Measurements from ENCODE around the gene NACA. TPM values are rescaled to one million over a fixed set of nuclear protein-coding genes. Genes with fewer than 3 reads are reported as not detected.

The NACA gene
- total RNA-seq, 1 experiment from 2014 or later: 804 TPM

DNA sequence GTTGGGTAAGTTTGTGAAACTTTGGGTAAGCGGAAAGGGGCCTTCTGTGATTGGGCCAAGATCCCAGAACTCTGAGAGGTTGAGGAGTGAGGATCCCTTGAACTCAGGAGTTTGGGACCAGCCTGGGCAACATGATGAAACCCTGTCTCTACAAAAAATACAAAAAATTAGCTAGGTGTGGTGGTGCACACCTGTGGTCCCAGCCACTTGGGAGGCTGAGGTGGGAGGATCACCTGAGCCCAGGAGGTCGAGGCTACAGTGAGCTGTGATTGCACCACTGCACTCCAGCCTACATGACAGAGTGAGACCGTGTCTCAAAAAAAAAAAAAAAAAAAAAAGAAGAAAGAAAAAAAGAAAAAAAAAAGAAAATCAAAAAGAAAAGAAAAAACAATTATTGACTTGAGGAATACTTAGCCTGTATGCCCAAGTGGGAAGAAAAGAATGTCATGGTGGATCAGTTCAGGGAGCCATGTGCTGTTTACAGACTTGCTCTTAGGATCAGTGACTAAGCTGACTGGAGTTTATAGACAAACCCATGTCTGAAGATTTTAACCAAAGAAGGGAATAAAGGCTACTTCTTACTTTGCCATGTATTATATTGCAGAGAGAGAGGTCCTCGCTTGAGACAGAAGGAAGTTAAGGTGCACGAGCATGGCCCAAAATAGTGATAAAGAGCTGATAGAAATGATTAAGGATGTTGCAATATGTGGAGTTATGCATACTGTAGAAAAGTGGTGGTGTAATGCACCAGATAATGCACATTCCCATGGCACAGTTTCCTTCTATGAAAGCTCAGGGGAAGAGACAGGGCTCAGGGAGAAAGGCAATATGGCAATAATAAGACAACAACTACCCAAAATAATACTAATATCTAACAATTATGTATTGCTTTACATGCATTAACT, 38.9 kb upstream of the NACA start:
- peaks cover 19% of the 10 kb centered on the region for H3K4me1 Mint-ChIP-seq (ENCODE audit: low read depth, unreplicated experiment)
- no peaks in the 10 kb centered on the region for H3K36me3 Mint-ChIP-seq (ENCODE audit: insufficient read depth, unreplicated experiment)
- no peak for DNase-seq
- no peak overlapping the region for H3K4me3 Mint-ChIP-seq (ENCODE audit: unreplicated experiment)
- H3K9me3 ChIP-seq: peaks cover 7% of the 10 kb centered on the region; the same call in 1 of the 2 replicates
- peaks cover 12% of the 10 kb centered on the region for H3K9me3 Mint-ChIP-seq (ENCODE audit: unreplicated experiment)
- H3K4me3 ChIP-seq (ENCODE audit: low read depth, low read length): no peak overlapping the region
- H3K4me1 ChIP-seq: 0 out of 2 replicates have a peak, but pooled peaks cover 7% of the 10 kb centered on the region
- ChIA-PET CTCF (no interaction called here), POLR2A (no interaction called here)
- H3K27me3 ChIP-seq (replicated peaks; ENCODE audit: control insufficient read depth, insufficient read depth, low read length): no peaks in the 10 kb centered on the region
- H3K27me3 Mint-ChIP-seq (ENCODE audit: insufficient read depth, unreplicated experiment): no peaks in the 10 kb centered on the region
- no peaks in the 10 kb centered on the region for H3K36me3 ChIP-seq (ENCODE audit: control insufficient read depth, insufficient read depth, low read length)
- intact Hi-C loops (cut with micrococcal nuclease; ENCODE audit: unreplicated experiment): no loop called here
- TF ChIP-seq, protein P1, sequence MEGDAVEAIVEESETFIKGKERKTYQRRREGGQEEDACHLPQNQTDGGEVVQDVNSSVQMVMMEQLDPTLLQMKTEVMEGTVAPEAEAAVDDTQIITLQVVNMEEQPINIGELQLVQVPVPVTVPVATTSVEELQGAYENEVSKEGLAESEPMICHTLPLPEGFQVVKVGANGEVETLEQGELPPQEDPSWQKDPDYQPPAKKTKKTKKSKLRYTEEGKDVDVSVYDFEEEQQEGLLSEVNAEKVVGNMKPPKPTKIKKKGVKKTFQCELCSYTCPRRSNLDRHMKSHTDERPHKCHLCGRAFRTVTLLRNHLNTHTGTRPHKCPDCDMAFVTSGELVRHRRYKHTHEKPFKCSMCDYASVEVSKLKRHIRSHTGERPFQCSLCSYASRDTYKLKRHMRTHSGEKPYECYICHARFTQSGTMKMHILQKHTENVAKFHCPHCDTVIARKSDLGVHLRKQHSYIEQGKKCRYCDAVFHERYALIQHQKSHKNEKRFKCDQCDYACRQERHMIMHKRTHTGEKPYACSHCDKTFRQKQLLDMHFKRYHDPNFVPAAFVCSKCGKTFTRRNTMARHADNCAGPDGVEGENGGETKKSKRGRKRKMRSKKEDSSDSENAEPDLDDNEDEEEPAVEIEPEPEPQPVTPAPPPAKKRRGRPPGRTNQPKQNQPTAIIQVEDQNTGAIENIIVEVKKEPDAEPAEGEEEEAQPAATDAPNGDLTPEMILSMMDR (IDR thresholded peaks at IDR 0.05; ENCODE audit: insufficient read depth in 1 of 2, low read depth in 1 of 2, low read length in 1 of 2, severe bottlenecking in 1 of 2, unreplicated experiment in 1 of 2): no peak
- BruUV-seq (replicated peaks): no TSS peak
- no peak overlapping the region for H3K27ac Mint-ChIP-seq (ENCODE audit: unreplicated experiment)

DNA sequence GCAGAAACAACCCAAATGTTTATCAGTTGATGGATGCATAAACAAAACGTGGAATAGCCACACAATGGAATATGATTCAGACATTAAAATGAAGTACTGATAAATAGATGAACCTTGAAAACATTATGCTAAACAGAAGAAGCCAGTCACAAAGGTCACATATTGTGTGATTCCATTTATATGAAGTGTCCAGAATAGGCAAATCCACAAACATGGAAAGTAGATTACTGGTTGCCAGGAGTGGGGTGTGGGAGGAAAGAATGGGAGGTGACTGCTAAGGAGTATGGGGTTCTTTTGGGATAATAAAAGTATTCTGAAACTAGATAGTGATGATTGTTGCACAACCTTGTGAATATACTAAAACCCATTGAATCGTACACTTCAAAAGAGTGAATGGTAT, 36.7 kb upstream of the NACA start:
- no peak overlapping the region for H3K4me3 Mint-ChIP-seq (ENCODE audit: unreplicated experiment)
- intact Hi-C loops (cut with micrococcal nuclease; ENCODE audit: unreplicated experiment): no loop called here
- Histone ChIP-seq H3K27me3 (replicated peaks; ENCODE audit: control insufficient read depth, insufficient read depth, low read length) (no peaks in the 10 kb centered on the region), H3K36me3 (ENCODE audit: control insufficient read depth, insufficient read depth, low read length) (no peaks in the 10 kb centered on the region), H3K9me3 (peaks cover 21% of the 10 kb centered on the region; the same call in 1 of the 2 replicates), H3K4me3 (ENCODE audit: low read depth, low read length) (no peak overlapping the region), H3K4me1 (0 out of 2 replicates have a peak, but pooled peaks cover 7% of the 10 kb centered on the region)
- H3K4me1 Mint-ChIP-seq (ENCODE audit: low read depth, unreplicated experiment): peaks cover 6% of the 10 kb centered on the region
- no peaks in the 10 kb centered on the region for H3K36me3 Mint-ChIP-seq (ENCODE audit: insufficient read depth, unreplicated experiment)
- BruUV-seq (replicated peaks): no TSS peak
- ChIA-PET CTCF (interaction anchor here (0.6 kb wide), 1 partner anchor 10 kb away, joined by 3 read pairs; no protein-coding TSS in a partner anchor), POLR2A (no interaction called here)
- TF ChIP-seq, protein P1 (IDR thresholded peaks at IDR 0.05; ENCODE audit: insufficient read depth in 1 of 2, low read depth in 1 of 2, low read length in 1 of 2, severe bottlenecking in 1 of 2, unreplicated experiment in 1 of 2): no peak
- no peak overlapping the region for H3K27ac Mint-ChIP-seq (ENCODE audit: unreplicated experiment)
- H3K27me3 Mint-ChIP-seq (ENCODE audit: insufficient read depth, unreplicated experiment): no peaks in the 10 kb centered on the region
- DNase-seq: no peak
- H3K9me3 Mint-ChIP-seq (ENCODE audit: unreplicated experiment): peaks cover 26% of the 10 kb centered on the region

DNA sequence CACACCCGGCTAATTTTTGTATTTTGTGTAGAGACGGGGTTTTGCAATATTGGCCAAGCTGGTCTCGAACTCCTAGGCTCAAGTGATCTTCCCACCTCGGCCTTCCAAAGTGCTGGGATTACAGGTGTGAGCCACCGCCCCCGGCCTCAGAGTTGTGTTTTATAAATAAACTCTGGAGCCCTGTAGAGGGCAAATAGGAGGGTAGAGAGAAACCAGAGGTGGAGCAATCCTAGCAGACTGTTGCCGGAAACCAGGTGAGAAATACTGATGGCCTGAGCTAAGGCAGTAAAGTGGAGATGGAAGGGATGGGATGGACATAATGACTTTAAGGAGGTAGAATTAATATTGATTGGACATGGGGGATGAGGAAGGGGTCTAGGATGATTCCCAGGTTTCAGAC, 35.4 kb upstream of the NACA start:
- ChIA-PET POLR2A (no interaction called here), CTCF (interaction anchor here (0.5 to 0.6 kb wide), 2 partner anchors 31 to 37 kb away, joined by 3 read pairs; no protein-coding TSS in a partner anchor)
- Mint-ChIP-seq H3K27me3 (ENCODE audit: insufficient read depth, unreplicated experiment) (no peaks in the 10 kb centered on the region), H3K9me3 (ENCODE audit: unreplicated experiment) (peaks cover 35% of the 10 kb centered on the region), H3K27ac (ENCODE audit: unreplicated experiment) (no peak overlapping the region), H3K4me3 (ENCODE audit: unreplicated experiment) (no peak overlapping the region), H3K36me3 (ENCODE audit: insufficient read depth, unreplicated experiment) (no peaks in the 10 kb centered on the region), H3K4me1 (ENCODE audit: low read depth, unreplicated experiment) (peaks cover 6% of the 10 kb centered on the region)
- H3K4me3 ChIP-seq (ENCODE audit: low read depth, low read length): no peak overlapping the region
- intact Hi-C loops (cut with micrococcal nuclease; ENCODE audit: unreplicated experiment): no loop called here
- peaks cover 21% of the 10 kb centered on the region; the same call in 1 of the 2 replicates for H3K9me3 ChIP-seq
- no TSS peak for BruUV-seq (replicated peaks)
- H3K4me1 ChIP-seq: 0 out of 2 replicates have a peak, but pooled peaks cover 7% of the 10 kb centered on the region
- TF ChIP-seq, protein P1 (IDR thresholded peaks at IDR 0.05; ENCODE audit: insufficient read depth in 1 of 2, low read depth in 1 of 2, low read length in 1 of 2, severe bottlenecking in 1 of 2, unreplicated experiment in 1 of 2): no peak
- no peaks in the 10 kb centered on the region for H3K36me3 ChIP-seq (ENCODE audit: control insufficient read depth, insufficient read depth, low read length)
- DNase-seq: no peak
- no peaks in the 10 kb centered on the region for H3K27me3 ChIP-seq (replicated peaks; ENCODE audit: control insufficient read depth, insufficient read depth, low read length)

Data from Caco-2 (cell line).